ENCODE measurements around the gene PRPF19. TPM values are rescaled to one million over a fixed set of nuclear protein-coding genes. Genes with fewer than 3 reads are reported as not detected.

PRPF19 gene
- total and polyA plus RNA-seq, 9 of the 15 experiments (the other 6 are each of a cell fraction or from before 2014, with no cell fraction given): 9.4 to 212 (median 73.2) TPM

DNA sequence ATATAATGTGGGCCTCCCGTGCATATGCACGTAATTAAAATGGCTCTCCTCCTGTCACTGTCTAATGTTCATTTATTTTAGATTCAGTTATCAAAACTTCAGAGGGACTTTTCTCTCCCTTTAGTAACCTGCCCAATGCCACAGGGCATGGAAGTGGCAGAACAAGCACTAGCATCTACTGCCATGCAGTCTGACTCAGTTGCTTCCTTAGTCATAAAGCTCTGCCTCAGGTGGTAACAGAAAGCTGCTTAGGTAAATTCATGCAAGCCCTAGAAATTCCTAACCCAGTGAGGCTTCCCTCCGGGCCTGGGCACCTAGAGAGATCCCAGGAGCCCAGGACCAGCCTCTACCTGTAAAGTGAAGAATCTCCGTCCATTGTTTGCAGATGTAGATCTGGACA, 8.9 kb downstream of the PRPF19 start (continued):
- TF ChIP-seq GABPA (tag; conservative IDR thresholded peaks at IDR 0.05; ENCODE audit: low read depth): no peak
- no peak for TF ChIP-seq SRSF9 (IDR thresholded peaks at IDR 0.05; ENCODE audit: borderline replicate concordance, low read depth, low read length)
- no peak for TF ChIP-seq HEY1 (CRISPR knock-in tag; IDR thresholded peaks at IDR 0.05; ENCODE audit: borderline replicate concordance)
- TF ChIP-seq, protein P1, sequence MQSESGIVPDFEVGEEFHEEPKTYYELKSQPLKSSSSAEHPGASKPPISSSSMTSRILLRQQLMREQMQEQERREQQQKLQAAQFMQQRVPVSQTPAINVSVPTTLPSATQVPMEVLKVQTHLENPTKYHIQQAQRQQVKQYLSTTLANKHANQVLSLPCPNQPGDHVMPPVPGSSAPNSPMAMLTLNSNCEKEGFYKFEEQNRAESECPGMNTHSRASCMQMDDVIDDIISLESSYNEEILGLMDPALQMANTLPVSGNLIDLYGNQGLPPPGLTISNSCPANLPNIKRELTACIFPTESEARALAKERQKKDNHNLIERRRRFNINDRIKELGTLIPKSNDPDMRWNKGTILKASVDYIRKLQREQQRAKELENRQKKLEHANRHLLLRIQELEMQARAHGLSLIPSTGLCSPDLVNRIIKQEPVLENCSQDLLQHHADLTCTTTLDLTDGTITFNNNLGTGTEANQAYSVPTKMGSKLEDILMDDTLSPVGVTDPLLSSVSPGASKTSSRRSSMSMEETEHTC (IDR thresholded peaks at IDR 0.05): no peak
- TF ChIP-seq RUNX1 (IDR thresholded peaks at IDR 0.05; ENCODE audit: low read depth): no peak
- no peak for TF ChIP-seq SMAD4 (CRISPR knock-in tag; conservative IDR thresholded peaks at IDR 0.05)
- no peak for TF ChIP-seq GTF2A2 (tag; IDR thresholded peaks at IDR 0.05)
- TF ChIP-seq ZZZ3 (IDR thresholded peaks at IDR 0.05): no peak
- TF ChIP-seq ZNF589 (CRISPR knock-in tag; IDR thresholded peaks at IDR 0.05; ENCODE audit: low read depth): no peak
- no peak for TF ChIP-seq ZNF282 (CRISPR knock-in tag; IDR thresholded peaks at IDR 0.05)
- TF ChIP-seq BACH1 (tag; IDR thresholded peaks at IDR 0.05): no peak
- TF ChIP-seq, protein P2, sequence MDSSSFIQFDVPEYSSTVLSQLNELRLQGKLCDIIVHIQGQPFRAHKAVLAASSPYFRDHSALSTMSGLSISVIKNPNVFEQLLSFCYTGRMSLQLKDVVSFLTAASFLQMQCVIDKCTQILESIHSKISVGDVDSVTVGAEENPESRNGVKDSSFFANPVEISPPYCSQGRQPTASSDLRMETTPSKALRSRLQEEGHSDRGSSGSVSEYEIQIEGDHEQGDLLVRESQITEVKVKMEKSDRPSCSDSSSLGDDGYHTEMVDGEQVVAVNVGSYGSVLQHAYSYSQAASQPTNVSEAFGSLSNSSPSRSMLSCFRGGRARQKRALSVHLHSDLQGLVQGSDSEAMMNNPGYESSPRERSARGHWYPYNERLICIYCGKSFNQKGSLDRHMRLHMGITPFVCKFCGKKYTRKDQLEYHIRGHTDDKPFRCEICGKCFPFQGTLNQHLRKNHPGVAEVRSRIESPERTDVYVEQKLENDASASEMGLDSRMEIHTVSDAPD (CRISPR knock-in tag; IDR thresholded peaks at IDR 0.05): no peak
- no peak for TF ChIP-seq ZNF431 (CRISPR knock-in tag; IDR thresholded peaks at IDR 0.05)
